Endothelial cell of umbilical vein (primary cell): Measurements from ENCODE around the gene RPS21. TPM values are rescaled to one million over a fixed set of nuclear protein-coding genes. Genes with fewer than 3 reads are reported as not detected.

Experiments
- BruUV-seq: library from RNA; stranded (reverse); fragments of 400-500 nt; replicated peaks from 2 replicates; lab custom pipeline; 2021; lab: Mats Ljungman, UMichigan
- CTCF ChIA-PET: fragments of 300-600, 350-600 bp; sonication (Branson Sonifier 250); formaldehyde crosslinking; loops from one replicate; lab custom pipeline; 2021; ENCODE audit warnings: antibody characterized with exemption, inconsistent platforms; lab: Charles Lee
- POLR2A ChIA-PET: fragments of 300-600, 350-600 bp; sonication (Branson Sonifier 250); formaldehyde crosslinking; loops from one replicate; lab custom pipeline; 2021; ENCODE audit warnings: antibody characterized with exemption, inconsistent platforms; lab: Charles Lee
- DNase-seq: peaks from one replicate; pipeline ENCODE4 v3.0.0-alpha.2; 2011; ENCODE audit warnings: low read depth, low spot score
- FAIRE-seq: peaks from 2 replicates; lab custom pipeline; 2011; peaks lifted over from hg19 to GRCh38; lab: Jason Lieb, UNC
- H2AFZ ChIP-seq: 2 replicates; pipeline ENCODE4 v1.6.0; 2012; ENCODE audit warnings: low read depth, low read length, control low read depth, inconsistent platforms
- H3K27ac ChIP-seq: 2 replicates; pipeline ENCODE4 v1.5.1; 2011; ENCODE audit warnings: low read depth, mild to moderate bottlenecking, control low read depth, low read length, moderate library complexity; ENCODE audit not compliant: insufficient read depth
- H3K27me3 ChIP-seq, 2 experiments: 2 replicates each; pipeline versions ENCODE4 v1.6.0 to v1.6.1; 2011; ENCODE audit warnings: low read length in 2 of 2, mixed read lengths in 1 of 2; ENCODE audit not compliant: control insufficient read depth in 2 of 2, insufficient read depth in 2 of 2
- H3K36me3 ChIP-seq, 2 experiments: 2 replicates in 1 of 2; 3 replicates in 1 of 2; pipeline ENCODE4 v1.5.1; 2011; ENCODE audit warnings: low read length in 2 of 2, mild to moderate bottlenecking in 1 of 2, moderate library complexity in 1 of 2; ENCODE audit not compliant: control insufficient read depth in 2 of 2, insufficient read depth in 2 of 2; ENCODE audit errors: extremely low read depth in 1 of 2
- H3K4me1 ChIP-seq: 3 replicates; pipeline ENCODE4 v1.5.1; 2011; ENCODE audit warnings: mild to moderate bottlenecking, low read length; ENCODE audit not compliant: control insufficient read depth, insufficient read depth; ENCODE audit errors: extremely low read depth
- H3K4me2 ChIP-seq: 2 replicates; pipeline ENCODE4 v1.6.1; 2011; ENCODE audit warnings: low read length, control low read depth, mixed read lengths; ENCODE audit not compliant: insufficient read depth
- H3K4me3 ChIP-seq, 3 experiments: fragments of 200-600 bp in 1 of 3; sonication (generic), shearing (Covaris generic) in 1 of 3; replicated peaks in 1 of 3; 2 replicates each; pipeline ENCODE4 v1.5.1; 2011 to 2016; ENCODE audit warnings: control low read depth in 3 of 3, low read length in 3 of 3, mild to moderate bottlenecking in 2 of 3, inconsistent platforms in 1 of 3, low read depth in 1 of 3, moderate library complexity in 1 of 3; ENCODE audit not compliant: insufficient read depth in 1 of 3
- H3K79me2 ChIP-seq: 2 replicates; pipeline ENCODE4 v1.6.0; 2012; ENCODE audit warnings: low read length, inconsistent platforms; ENCODE audit not compliant: control insufficient read depth, insufficient read depth
- H3K9ac ChIP-seq: replicated peaks from 2 replicates; pipeline ENCODE3; 2011; ENCODE audit warnings: low read length, control low read depth; ENCODE audit not compliant: insufficient read depth; ENCODE audit errors: extremely low read depth
- H3K9me1 ChIP-seq: replicated peaks from 3 replicates; pipeline ENCODE4 v1.6.0; 2011; ENCODE audit warnings: mild to moderate bottlenecking, low read length; ENCODE audit not compliant: control insufficient read depth, insufficient read depth; ENCODE audit errors: extremely low read depth
- H3K9me3 ChIP-seq: replicated peaks from 2 replicates; pipeline ENCODE4 v1.5.1; 2012; ENCODE audit warnings: low read length, inconsistent platforms; ENCODE audit not compliant: control insufficient read depth, insufficient read depth
- H4K20me1 ChIP-seq: replicated peaks from 2 replicates; pipeline ENCODE3; 2011; ENCODE audit warnings: mild to moderate bottlenecking, low read length; ENCODE audit not compliant: control insufficient read depth, insufficient read depth; ENCODE audit errors: extremely low read depth
- CTCF ChIP-seq, 2 donors: IDR thresholded peaks; 1 replicate in 1 of 2; 2 replicates in 1 of 2; pipeline ENCODE4 v1.5.1; 2011; ENCODE audit warnings: low read length in 2 of 2, mild to moderate bottlenecking in 2 of 2, moderate library complexity in 2 of 2, control low read depth in 1 of 2, inconsistent platforms in 1 of 2, low read depth in 1 of 2; ENCODE audit not compliant: insufficient read depth in 1 of 2; ENCODE audit errors: extremely low read depth in 1 of 2
- EZH2 ChIP-seq: IDR thresholded peaks from 2 replicates; pipeline ENCODE4 v1.6.1; 2012; ENCODE audit warnings: borderline replicate concordance, low read depth, mild to moderate bottlenecking, moderate library complexity, low read length, inconsistent platforms; ENCODE audit not compliant: severe bottlenecking
- FOS ChIP-seq: IDR thresholded peaks from 2 replicates; pipeline ENCODE4 v1.6.1; 2011; ENCODE audit warnings: mild to moderate bottlenecking, low read length, moderate library complexity, borderline replicate concordance; ENCODE audit not compliant: insufficient read depth
- GATA2 ChIP-seq: IDR thresholded peaks from 2 replicates; pipeline ENCODE4 v1.7.0; 2011; ENCODE audit warnings: low read depth, mild to moderate bottlenecking, moderate library complexity, mixed read lengths, low read length; ENCODE audit not compliant: insufficient read length, insufficient read depth
- JUN ChIP-seq: IDR thresholded peaks from 2 replicates; pipeline ENCODE4 v1.6.1; 2011; ENCODE audit warnings: borderline replicate concordance, low read depth; ENCODE audit not compliant: insufficient read length, insufficient read depth
- MAX ChIP-seq: IDR thresholded peaks from 2 replicates; pipeline ENCODE4 v1.6.1; 2011; ENCODE audit not compliant: insufficient read depth, insufficient read length
- MYC ChIP-seq: IDR thresholded peaks from one replicate; pipeline ENCODE4 v1.6.1; 2011; ENCODE audit warnings: mild to moderate bottlenecking, low read depth, low read length
- POLR2A ChIP-seq: IDR thresholded peaks from 2 replicates; pipeline ENCODE4 v1.6.1; 2012; ENCODE audit warnings: low read depth, mild to moderate bottlenecking, control low read depth, low read length
- POLR2AphosphoS5 ChIP-seq: IDR thresholded peaks from 2 replicates; pipeline ENCODE4 v1.6.1; 2012; ENCODE audit warnings: low read depth, mild to moderate bottlenecking, control low read depth, low read length, moderate library complexity; ENCODE audit not compliant: insufficient read depth
- dilution Hi-C: fragments of 300-500 bp; cut with MboI; formaldehyde crosslinking; loops from one replicate; pipeline ENCODE4 v1.15.0; 2019; ENCODE audit warnings: low sequenced_read_pairs; ENCODE audit not compliant: extremely low pct_ligation_motif_present
- intact Hi-C: fragments of 100-400 bp; cut with micrococcal nuclease; formaldehyde crosslinking; loops from one replicate; pipeline ENCODE4 v1.10.0; 2022
- polyA plus RNA-seq, 4 experiments: library from polyadenylated mRNA; depleted of rRNA in 3 of 4; stranded (reverse) in 3 of 4; unstranded in 1 of 4; fragments of >200 nt; gene quantifications; 2 replicates each; pipeline versions ENCODE4 v1.2.1 to v1.2.3, GENCODE V29; 2011 to 2012; ENCODE audit warnings: missing spikeins in 1 of 4
- total RNA-seq: library from RNA; stranded (reverse); gene quantifications from 2 replicates; pipeline ENCODE4 v1.2.3, GENCODE V29; 2021

The RPS21 gene
- total and polyA plus RNA-seq, 2 donors (not counting 3 experiments of a cell fraction or from before 2014, with no cell fraction given) = 1,644 to 7,710 TPM

- TF ChIP-seq FOS = no peak
- TF ChIP-seq GATA2 = no peak
- no peak for TF ChIP-seq EZH2
- TF ChIP-seq JUN = no peak
- TF ChIP-seq MAX = no peak
- TF ChIP-seq POLR2AphosphoS5 = no peak
- no peak for TF ChIP-seq CTCF (IDR thresholded peaks at IDR 0.05; ENCODE audit: extremely low read depth in 1 of 2, insufficient read depth in 1 of 2, low read depth in 1 of 2, low read length in 2 of 2)
- TF ChIP-seq POLR2A = no peak
- TF ChIP-seq MYC = no peak
- Histone ChIP-seq H3K79me2 (peaks cover 5% of the 10 kb centered on the region), H3K27ac (no peak overlapping the region), H2AFZ (no peak overlapping the region), H3K4me2 (no peak overlapping the region), H3K9ac (no peak overlapping the region), H4K20me1 (no peaks in the 10 kb centered on the region), H3K4me3 (no peak overlapping the region), H3K27me3 (no peaks in the 10 kb centered on the region), H3K36me3 (peaks cover 4 to 24% of the 10 kb centered on the region in 2 experiments), H3K4me1 (no peaks in the 10 kb centered on the region), H3K9me3 (no peaks in the 10 kb centered on the region), H3K9me1 (no peaks in the 10 kb centered on the region)
- no peak for FAIRE-seq
- dilution Hi-C loops = no loop called here
- no peak for DNase-seq
- intact Hi-C loops = loop anchor here (5.0 kb wide), 1 partner anchor 39 kb away; no protein-coding TSS in a partner anchor
- ChIA-PET CTCF (interaction anchor here (1.8 kb wide), 1 partner anchor 40 kb away, joined by 4 read pairs; no protein-coding TSS in a partner anchor), POLR2A (no interaction called here)
- BruUV-seq = no TSS peak
Measured at GRCh38 chr20:62342910-62343309, 44.0 kb upstream of the RPS21 start.
